ENCODE measurements around the gene CFAP74. TPM values are rescaled to one million over a fixed set of nuclear protein-coding genes. Genes with fewer than 3 reads are reported as not detected.
A peak's percentile ranks its signal among the peaks of the same experiment; 100 is the strongest.

CFAP74 gene
- total and polyA plus RNA-seq, 2 of the 13 experiments (the other 11 are each of a cell fraction or from before 2014, with no cell fraction given): 0.27 to 0.62 TPM

GRCh38 chr1:1890506-1891348 lies 112.9 kb downstream of the CFAP74 start, which contains the start of gene GNB1 (continued):
- TF ChIP-seq ZXDC (CRISPR knock-in tag; IDR thresholded peaks at IDR 0.05) (peak; percentile 100), CREB1 (IDR thresholded peaks at IDR 0.05) (peak; percentile 85; the same call in 1 of the 2 replicates), CREB1 (CRISPR knock-in tag; IDR thresholded peaks at IDR 0.05) (peak; percentile 62; the same call in 1 of the 2 replicates), ZNF724P (CRISPR knock-in tag; IDR thresholded peaks at IDR 0.05; ENCODE audit: borderline replicate concordance) (no peak), NONO (IDR thresholded peaks at IDR 0.05) (no peak), NONO (CRISPR knock-in tag; conservative IDR thresholded peaks at IDR 0.05) (peak; percentile 29; the same call in 1 of the 2 replicates), ZNF256 (CRISPR knock-in tag; conservative IDR thresholded peaks at IDR 0.05) (no peak), POLR2AphosphoS5 (IDR thresholded peaks at IDR 0.05; ENCODE audit: low read depth, low read length) (peak; percentile 27; the same call in 1 of the 2 replicates), ZFP91 (CRISPR knock-in tag; IDR thresholded peaks at IDR 0.05; ENCODE audit: borderline replicate concordance) (peak; percentile 99), ZNF18 (CRISPR knock-in tag; IDR thresholded peaks at IDR 0.05; ENCODE audit: insufficient replicate concordance) (no peak), IRX3 (CRISPR knock-in tag; IDR thresholded peaks at IDR 0.05; ENCODE audit: borderline replicate concordance, low read depth) (0 out of 2 replicates have a peak, but pooled peaks have one; percentile 39), ZBTB43 (CRISPR knock-in tag; conservative IDR thresholded peaks at IDR 0.05) (0 out of 2 replicates have a peak, but pooled peaks have one; percentile 27), CBX1 (IDR thresholded peaks at IDR 0.05; ENCODE audit: low read depth) (no peak), YY1 (IDR thresholded peaks at IDR 0.05; ENCODE audit: insufficient read depth, insufficient replicate concordance, low read depth, low read length) (peak; percentile 89), BCL3 (CRISPR knock-in tag; IDR thresholded peaks at IDR 0.05) (peak; percentile 60; the same call in 1 of the 2 replicates), NFATC3 (CRISPR knock-in tag; IDR thresholded peaks at IDR 0.05) (no peak), HCFC1 (IDR thresholded peaks at IDR 0.05; ENCODE audit: low read depth, low read length) (peak; percentile 43; the same call in 1 of the 2 replicates), GMEB2 (CRISPR knock-in tag; IDR thresholded peaks at IDR 0.05; ENCODE audit: low read depth) (peak; percentile 97)

Measured in HepG2 (cell line).